ENCODE data around the gene KLHDC4.
"Not testable (repeated sequence)": the region's sequence is repeated elsewhere in the genome, so short reads cannot be mapped to it uniquely, and the experiment has no call there.

The KLHDC4 gene

GRCh38 chr16:87731607-87732006 lies 34.2 kb downstream of the KLHDC4 start:
- no peak for DNase-seq (ENCODE audit: low read depth)
- no peak overlapping the region for H3K4me3 ChIP-seq (ENCODE audit: low read depth, low read length)
- TF ChIP-seq CTCF (IDR thresholded peaks at IDR 0.05; ENCODE audit: insufficient read depth, low read depth, low read length, missing control alignments), result no peak

- DNase-seq (ENCODE audit: low read depth), result peak; percentile 89
- H3K4me3 ChIP-seq (ENCODE audit: low read depth, low read length), result peak overlapping the region; percentile 9; the same call in 1 of the 2 replicates
- no peak for TF ChIP-seq CTCF (IDR thresholded peaks at IDR 0.05; ENCODE audit: insufficient read depth, low read depth, low read length, missing control alignments)
Observed at GRCh38 chr16:87729266-87729954, 36.4 kb downstream of the KLHDC4 start.

GRCh38 chr16:87728026-87728425 lies 37.8 kb downstream of the KLHDC4 start:
- no peak for DNase-seq (ENCODE audit: low read depth)
- no peak for TF ChIP-seq CTCF (IDR thresholded peaks at IDR 0.05; ENCODE audit: insufficient read depth, low read depth, low read length, missing control alignments)
- H3K4me3 ChIP-seq (ENCODE audit: low read depth, low read length), result no peak overlapping the region

GRCh38 chr16:87727346-87727745 lies 38.4 kb downstream of the KLHDC4 start:
- no peak overlapping the region for H3K4me3 ChIP-seq (ENCODE audit: low read depth, low read length)
- no peak for DNase-seq (ENCODE audit: low read depth)
- TF ChIP-seq CTCF (IDR thresholded peaks at IDR 0.05; ENCODE audit: insufficient read depth, low read depth, low read length, missing control alignments), result no peak

- not testable (repeated sequence) for DNase-seq (ENCODE audit: low read depth)
Observed at GRCh38 chr16:87726577-87726976, 39.2 kb downstream of the KLHDC4 start.

GRCh38 chr16:87725596-87726235 lies 40.1 kb downstream of the KLHDC4 start:
- no peak overlapping the region for H3K4me3 ChIP-seq (ENCODE audit: low read depth, low read length)
- no peak for TF ChIP-seq CTCF (IDR thresholded peaks at IDR 0.05; ENCODE audit: insufficient read depth, low read depth, low read length, missing control alignments)
- DNase-seq (ENCODE audit: low read depth), result no peak

More at GRCh38 chr16:87726577-87726976, 39.2 kb downstream of the KLHDC4 start:
- not testable (repeated sequence) for H3K4me3 ChIP-seq (ENCODE audit: low read depth, low read length)

GRCh38 chr16:87724490-87725291 lies 41.1 kb downstream of the KLHDC4 start:
- no peak for TF ChIP-seq CTCF (IDR thresholded peaks at IDR 0.05; ENCODE audit: insufficient read depth, low read depth, low read length, missing control alignments)
- H3K4me3 ChIP-seq (ENCODE audit: low read depth, low read length), result no peak overlapping the region
- DNase-seq (ENCODE audit: low read depth), result peak; percentile 76

Data from GM12865 (cell line).